Measurements from ENCODE around the gene IQGAP2. TPM values are rescaled to one million over a fixed set of nuclear protein-coding genes. Genes with fewer than 3 reads are reported as not detected.

IQGAP2 gene
- total and polyA plus RNA-seq, 3 donors from 2014 or later, result 33.5 to 78.6 (median 60.2) TPM

DNA sequence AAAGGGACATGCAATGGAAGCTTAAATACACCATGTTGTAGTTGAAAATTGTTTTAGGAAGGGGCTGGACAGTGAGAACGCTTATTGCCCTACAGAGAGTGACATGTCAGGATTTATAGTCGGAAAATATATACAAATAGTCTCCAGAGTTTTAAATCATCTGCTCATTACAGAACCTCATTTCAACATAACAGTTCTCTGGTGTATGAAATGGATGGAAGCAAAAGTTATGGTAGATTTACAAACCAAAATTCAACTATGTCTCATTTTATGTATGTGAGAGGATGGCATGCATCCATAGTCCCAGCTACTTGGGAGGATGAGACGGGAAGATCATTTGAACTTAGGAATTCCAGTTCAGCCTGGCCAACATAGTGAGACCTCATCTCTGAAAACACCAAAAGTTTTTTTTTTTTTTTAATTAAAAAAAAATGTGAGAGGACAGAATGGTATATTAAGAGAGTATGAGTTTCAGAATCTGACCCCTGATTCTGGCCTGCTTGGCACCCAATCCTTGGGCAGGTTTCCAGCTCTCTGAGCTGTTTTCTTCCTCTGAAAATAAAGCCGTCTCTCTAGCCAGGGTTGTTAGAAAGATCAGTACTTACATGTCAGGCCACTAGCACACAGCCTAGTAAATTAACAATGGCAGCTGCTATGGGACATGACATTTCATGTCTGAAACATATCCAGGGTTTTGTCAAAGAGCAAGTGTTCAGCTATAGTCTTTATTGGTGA lies 40.1 kb downstream of the IQGAP2 start:
- DNase-seq, result no peak
- H3K4me1 ChIP-seq, result no peaks in the 10 kb centered on the region
- no peaks in the 10 kb centered on the region for H3K9me3 ChIP-seq
- H3K27ac ChIP-seq, result no peak overlapping the region
- H3K27me3 ChIP-seq, result no peaks in the 10 kb centered on the region
- H3K4me3 ChIP-seq, result no peak overlapping the region
- TF ChIP-seq POLR2A (IDR thresholded peaks at IDR 0.05), result no peak
- no peak for TF ChIP-seq CTCF (IDR thresholded peaks at IDR 0.05)
- 64 to 71% methylated on average over 4 of the region's 4 CpGs for WGBS, 2 donors
- intact Hi-C loops (cut with DNase I; ENCODE audit: low total_unique reads), result no loop called here
- H3K36me3 ChIP-seq (ENCODE audit: low read depth, missing control alignments), result no peaks in the 10 kb centered on the region

DNA sequence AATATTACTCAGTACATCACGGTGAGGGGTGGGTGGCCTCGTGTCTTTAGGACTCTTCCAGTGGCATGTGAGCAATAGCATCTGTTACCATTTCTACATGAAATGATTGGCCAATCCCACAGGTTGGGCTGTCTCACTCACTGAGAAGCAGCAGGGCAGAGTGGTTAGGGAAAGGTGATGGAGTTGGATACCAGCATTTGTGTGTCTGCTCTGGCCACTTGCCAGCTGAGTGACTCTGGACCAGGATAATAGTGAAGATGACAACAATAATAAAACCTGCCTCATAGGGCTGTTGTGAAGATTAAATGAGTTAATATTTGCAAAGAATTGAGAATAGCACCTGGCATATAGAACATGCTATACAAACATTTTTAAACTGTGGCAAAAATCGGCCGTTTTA lies 42.0 kb downstream of the IQGAP2 start:
- Histone ChIP-seq H3K4me1 (no peaks in the 10 kb centered on the region), H3K27ac (no peak overlapping the region), H3K27me3 (no peaks in the 10 kb centered on the region), H3K4me3 (no peak overlapping the region), H3K36me3 (ENCODE audit: low read depth, missing control alignments) (no peaks in the 10 kb centered on the region), H3K9me3 (no peaks in the 10 kb centered on the region)
- intact Hi-C loops (cut with DNase I; ENCODE audit: low total_unique reads), result no loop called here
- 72% methylated on average over 4 of the region's 4 CpGs for WGBS, 2 donors
- no peak for TF ChIP-seq POLR2A (IDR thresholded peaks at IDR 0.05)
- no peak for TF ChIP-seq CTCF (IDR thresholded peaks at IDR 0.05)
- no peak for DNase-seq

DNA sequence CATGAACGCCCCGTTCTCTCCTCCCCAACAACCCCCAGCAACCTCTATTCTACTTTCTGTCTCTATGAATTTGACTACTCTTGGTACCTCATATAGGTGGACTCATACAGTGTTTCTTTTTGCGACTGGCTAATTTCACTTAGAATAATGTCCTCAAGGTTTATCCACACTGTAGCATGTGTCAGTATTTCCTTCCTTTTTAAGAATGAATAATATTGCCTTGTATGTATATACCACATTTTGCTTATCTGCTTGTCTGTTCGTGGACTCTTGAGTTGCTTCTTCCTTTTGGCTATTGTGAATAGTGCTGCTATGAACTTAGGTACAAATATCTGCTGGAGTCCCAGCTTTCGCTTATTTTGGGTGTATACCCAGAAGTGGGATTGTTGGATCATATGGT lies 42.7 kb downstream of the IQGAP2 start:
- H3K4me1 ChIP-seq, result no peaks in the 10 kb centered on the region
- TF ChIP-seq POLR2A (IDR thresholded peaks at IDR 0.05), result no peak
- no peak for TF ChIP-seq CTCF (IDR thresholded peaks at IDR 0.05)
- no peaks in the 10 kb centered on the region for H3K36me3 ChIP-seq (ENCODE audit: low read depth, missing control alignments)
- no peak overlapping the region for H3K4me3 ChIP-seq
- DNase-seq, result no peak
- 89 to 92% methylated on average over 5 of the region's 5 CpGs for WGBS, 2 donors
- H3K27ac ChIP-seq, result no peak overlapping the region
- H3K27me3 ChIP-seq, result no peaks in the 10 kb centered on the region
- no peaks in the 10 kb centered on the region for H3K9me3 ChIP-seq
- intact Hi-C loops (cut with DNase I; ENCODE audit: low total_unique reads), result no loop called here

- Histone ChIP-seq H3K4me3 (no peak overlapping the region), H3K27ac (no peak overlapping the region), H3K4me1 (no peaks in the 10 kb centered on the region), H3K9me3 (no peaks in the 10 kb centered on the region), H3K36me3 (ENCODE audit: low read depth, missing control alignments) (no peaks in the 10 kb centered on the region), H3K27me3 (no peaks in the 10 kb centered on the region)
- 89 to 90% methylated on average over 6 of the region's 6 CpGs for WGBS, 2 donors
- DNase-seq, result no peak
- intact Hi-C loops (cut with DNase I; ENCODE audit: low total_unique reads), result no loop called here
- TF ChIP-seq CTCF (IDR thresholded peaks at IDR 0.05), result no peak
- TF ChIP-seq POLR2A (IDR thresholded peaks at IDR 0.05), result no peak
Observed at GRCh38 chr5:76446776-76447175, 43.7 kb downstream of the IQGAP2 start.

GRCh38 chr5:76449606-76450005 lies 46.5 kb downstream of the IQGAP2 start:
- no peak for DNase-seq
- WGBS, 2 donors, result 71 to 83% methylated on average over 2 of the region's 2 CpGs

More at GRCh38 chr5:76449606-76450005, 46.5 kb downstream of the IQGAP2 start:
- H3K4me1 ChIP-seq, result no peaks in the 10 kb centered on the region
- no peak for TF ChIP-seq POLR2A (IDR thresholded peaks at IDR 0.05)
- no peak for TF ChIP-seq CTCF (IDR thresholded peaks at IDR 0.05)
- no peaks in the 10 kb centered on the region for H3K27me3 ChIP-seq
- no peak overlapping the region for H3K27ac ChIP-seq
- H3K4me3 ChIP-seq, result no peak overlapping the region
- no peaks in the 10 kb centered on the region for H3K9me3 ChIP-seq
- intact Hi-C loops (cut with DNase I; ENCODE audit: low total_unique reads), result no loop called here
- H3K36me3 ChIP-seq (ENCODE audit: low read depth, missing control alignments), result no peaks in the 10 kb centered on the region

Data from testis (tissue), 3 donors.